Astrocyte of the cerebellum (primary cell): ENCODE data around the gene CEPT1.

ENCODE experiments used
- DNase-seq: peaks from one replicate; pipeline ENCODE4 v3.0.0-alpha.2; 2011; ENCODE audit warnings: low read depth
- H3K4me3 ChIP-seq: 2 replicates; pipeline ENCODE4 v1.5.1; 2011; ENCODE audit warnings: mild to moderate bottlenecking, low read depth, low read length, moderate library complexity
- in situ Hi-C: cut with HindIII; loops from 2 replicates; pipeline ENCODE4 v1.10.0; 2017; ENCODE audit warnings: low sequenced_read_pairs
- TF ChIP-seq, protein P1 (sequence below): IDR thresholded peaks from 2 replicates; pipeline ENCODE4 v1.5.1; 2012; ENCODE audit warnings: low read length, low read depth, moderate library complexity, mild to moderate bottlenecking; ENCODE audit errors: missing control alignments

The CEPT1 gene

GRCh38 chr1:111201275-111202090 is 61.5 kb downstream of the CEPT1 start:
- no peak overlapping the region for H3K4me3 ChIP-seq
- DNase-seq = no peak
- TF ChIP-seq, protein P1, sequence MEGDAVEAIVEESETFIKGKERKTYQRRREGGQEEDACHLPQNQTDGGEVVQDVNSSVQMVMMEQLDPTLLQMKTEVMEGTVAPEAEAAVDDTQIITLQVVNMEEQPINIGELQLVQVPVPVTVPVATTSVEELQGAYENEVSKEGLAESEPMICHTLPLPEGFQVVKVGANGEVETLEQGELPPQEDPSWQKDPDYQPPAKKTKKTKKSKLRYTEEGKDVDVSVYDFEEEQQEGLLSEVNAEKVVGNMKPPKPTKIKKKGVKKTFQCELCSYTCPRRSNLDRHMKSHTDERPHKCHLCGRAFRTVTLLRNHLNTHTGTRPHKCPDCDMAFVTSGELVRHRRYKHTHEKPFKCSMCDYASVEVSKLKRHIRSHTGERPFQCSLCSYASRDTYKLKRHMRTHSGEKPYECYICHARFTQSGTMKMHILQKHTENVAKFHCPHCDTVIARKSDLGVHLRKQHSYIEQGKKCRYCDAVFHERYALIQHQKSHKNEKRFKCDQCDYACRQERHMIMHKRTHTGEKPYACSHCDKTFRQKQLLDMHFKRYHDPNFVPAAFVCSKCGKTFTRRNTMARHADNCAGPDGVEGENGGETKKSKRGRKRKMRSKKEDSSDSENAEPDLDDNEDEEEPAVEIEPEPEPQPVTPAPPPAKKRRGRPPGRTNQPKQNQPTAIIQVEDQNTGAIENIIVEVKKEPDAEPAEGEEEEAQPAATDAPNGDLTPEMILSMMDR = no peak
- in situ Hi-C loops = loop anchor here (25.0 kb wide), 1 partner anchor 561 kb away; the partner anchor contains the start of gene DDX20

DNA sequence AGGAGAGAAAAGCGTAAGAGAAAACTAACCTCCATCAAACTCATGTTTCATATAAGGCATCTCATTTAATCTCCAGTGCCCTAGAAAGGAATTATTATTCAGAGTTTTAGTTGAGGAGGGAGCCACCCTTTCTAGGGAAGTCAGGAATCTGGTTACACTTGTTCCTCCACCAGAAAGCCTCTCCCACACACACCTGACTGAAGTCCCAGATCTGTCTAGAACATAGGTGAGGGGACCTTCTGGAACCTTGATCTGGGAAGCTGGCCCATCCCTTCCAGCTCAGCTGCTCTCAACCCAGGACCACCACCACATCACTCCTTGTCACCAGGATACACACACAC is 62.3 kb downstream of the CEPT1 start:
- DNase-seq = no peak
- in situ Hi-C loops = loop anchor here (25.0 kb wide), 1 partner anchor 560 kb away; the partner anchor contains the start of gene DDX20
- H3K4me3 ChIP-seq = no peak overlapping the region
- TF ChIP-seq, protein P1 = no peak

DNA sequence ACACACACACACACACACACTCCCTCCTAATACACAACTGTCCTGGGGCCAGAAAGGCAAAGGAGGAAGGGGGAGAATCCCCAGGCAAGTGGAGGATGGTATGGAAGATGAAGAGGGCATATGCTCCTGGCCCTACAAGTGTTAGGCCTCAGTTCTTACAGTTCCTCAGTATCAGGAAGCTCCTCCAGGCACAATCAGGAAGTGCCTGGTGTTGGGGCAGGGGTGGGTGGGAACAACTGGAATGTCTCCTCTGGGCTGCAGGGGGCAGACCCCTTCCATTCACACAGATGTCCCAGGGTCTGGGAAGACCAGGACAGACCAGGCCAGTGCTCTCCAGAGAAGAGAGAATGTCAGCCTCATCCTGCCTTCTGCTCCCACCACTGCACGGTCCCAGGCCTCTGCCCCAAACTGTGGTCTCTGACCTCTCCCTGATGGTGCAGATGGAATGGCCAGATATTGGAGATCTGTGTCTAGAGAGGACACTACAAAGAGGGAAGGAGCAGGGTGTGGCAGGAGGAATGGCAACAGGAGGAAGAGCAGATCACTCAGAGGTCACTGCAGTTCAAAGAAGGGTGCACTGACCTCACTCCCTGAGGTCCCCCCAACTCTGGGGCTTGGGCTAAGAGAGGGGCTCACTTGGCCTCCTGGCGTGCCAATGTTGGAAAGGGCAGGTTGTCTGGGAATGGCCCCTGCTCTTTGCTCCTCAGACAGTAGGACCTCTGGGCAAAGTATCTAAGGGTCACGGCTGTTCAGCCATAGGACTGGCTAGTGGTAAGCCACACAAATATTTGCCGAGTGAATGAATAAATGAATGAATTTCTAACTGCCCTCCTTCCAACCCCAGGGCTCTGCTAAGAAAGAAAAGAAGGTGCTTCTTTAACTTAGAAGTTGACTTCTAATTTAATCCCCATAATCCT is 62.9 kb downstream of the CEPT1 start:
- TF ChIP-seq, protein P1 = no peak
- no peak for DNase-seq
- in situ Hi-C loops = loop anchor here (25.0 kb wide), 1 partner anchor 559 kb away; the partner anchor contains the start of gene DDX20
- H3K4me3 ChIP-seq = peak overlapping the region; percentile 54

DNA sequence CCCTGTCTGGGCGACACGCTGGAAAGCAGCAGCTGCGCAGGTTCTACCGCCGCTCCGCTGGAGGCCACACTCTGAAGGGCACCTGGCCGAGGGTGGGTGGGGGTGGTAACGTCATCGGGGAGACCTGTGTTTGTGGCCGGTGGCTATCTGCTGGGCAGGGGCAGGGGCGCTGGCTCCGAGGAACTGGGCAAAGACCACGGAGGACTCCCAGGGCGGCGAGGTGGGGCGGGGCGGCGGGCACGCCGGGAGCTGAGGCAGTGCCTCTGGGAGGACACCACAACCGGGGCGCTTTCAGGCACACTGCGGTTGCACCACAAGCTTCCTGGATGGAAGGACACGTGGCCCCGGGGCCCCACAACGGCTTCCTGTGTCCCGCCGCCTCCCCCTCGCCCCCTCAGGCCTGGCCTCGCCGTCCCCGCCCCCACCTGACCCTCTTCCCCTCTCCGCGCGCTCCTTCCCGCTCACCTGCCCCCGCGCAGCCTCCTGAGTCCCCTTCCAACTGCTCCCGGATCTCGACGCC is 63.7 kb downstream of the CEPT1 start:
- peak overlapping the region; percentile 54 for H3K4me3 ChIP-seq
- no peak for DNase-seq
- TF ChIP-seq, protein P1 = no peak

DNA sequence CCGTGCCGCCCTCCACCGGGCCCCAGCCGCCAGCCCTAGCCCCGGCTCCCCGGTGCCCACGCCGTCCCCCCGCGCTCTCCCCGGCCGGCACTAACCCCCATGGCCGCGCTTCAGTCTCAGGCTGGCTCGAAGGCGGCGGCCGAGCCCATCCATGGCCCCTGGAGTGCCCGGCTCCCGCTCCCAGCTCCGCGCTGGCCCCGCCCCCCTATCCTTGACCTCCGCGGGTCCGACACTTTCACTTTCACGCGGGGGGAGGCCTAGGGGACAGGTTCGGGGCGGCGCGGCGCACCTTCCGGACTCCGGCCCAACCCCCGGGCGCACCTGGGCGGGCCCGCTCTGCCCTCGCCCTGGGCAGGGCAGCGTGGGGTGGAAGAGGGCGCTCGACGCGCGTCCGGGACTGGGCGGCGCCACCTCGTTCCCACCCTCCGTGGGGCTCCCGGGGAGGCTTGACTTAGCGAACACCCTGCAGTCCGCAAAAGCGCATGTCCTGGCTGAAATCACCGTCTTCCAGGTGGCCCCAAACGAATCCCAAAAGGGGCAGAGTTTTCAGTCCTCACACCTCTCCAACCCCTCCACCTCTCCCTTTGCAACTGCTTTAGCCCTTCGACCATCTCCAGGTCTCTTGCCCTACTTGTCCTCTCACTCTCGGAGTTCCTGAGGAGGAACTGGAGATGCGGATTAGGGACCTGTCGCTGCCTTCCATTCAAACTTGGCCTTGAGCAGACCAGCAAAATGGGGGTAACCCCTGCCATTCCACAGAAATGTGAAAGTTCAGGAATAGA is 64.4 kb downstream of the CEPT1 start:
- DNase-seq = no peak
- H3K4me3 ChIP-seq = peak overlapping the region; percentile 54
- in situ Hi-C loops = loop anchor here (25.0 kb wide), 1 partner anchor 558 kb away; the partner anchor contains the start of gene DDX20
- TF ChIP-seq, protein P1 = no peak

More for the DNA sequence above, 63.7 kb downstream of the CEPT1 start:
- in situ Hi-C loops = loop anchor here (25.0 kb wide), 1 partner anchor 559 kb away; the partner anchor contains the start of gene DDX20
